GOT3 (cell line): Measurements from ENCODE around the gene MTM1.

Experiments used
- DNase-seq: peaks from one replicate; lab custom pipeline; 2025; ENCODE audit warnings: mixed read lengths; lab: John Stamatoyannopoulos, UW

The MTM1 gene

DNA sequence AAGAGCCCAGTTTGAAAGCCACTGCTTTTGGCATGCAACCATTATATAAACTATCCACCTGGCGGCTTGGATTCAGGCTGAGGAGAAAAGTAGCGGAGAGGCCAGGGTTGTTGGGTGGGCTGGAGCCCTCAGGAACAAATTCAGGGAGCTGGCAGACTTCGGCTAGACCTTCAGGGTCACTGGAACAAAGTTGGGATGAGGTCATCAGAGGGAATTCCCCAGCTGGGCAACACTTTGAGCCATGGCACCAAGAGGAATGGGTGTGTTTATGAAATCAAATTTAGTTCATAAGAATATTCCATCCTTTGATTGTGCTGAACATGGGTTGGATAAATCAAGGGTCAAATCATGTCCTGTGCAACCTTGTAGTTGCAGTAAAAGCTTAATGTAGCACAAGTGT lies 146.8 kb downstream of the MTM1 start:
- DNase-seq = no peak

GRCh38 chrX:150719621-150720020 lies 151.2 kb downstream of the MTM1 start:
- DNase-seq = no peak
